Measurements from ENCODE around the gene SLC22A17. TPM values are rescaled to one million over a fixed set of nuclear protein-coding genes. Genes with fewer than 3 reads are reported as not detected.
"Not testable (repeated sequence)": the region's sequence is repeated elsewhere in the genome, so short reads cannot be mapped to it uniquely, and the experiment has no call there.

SLC22A17 gene
- polyA plus RNA-seq, 1 donor from 2014 or later: 182 TPM

DNA sequence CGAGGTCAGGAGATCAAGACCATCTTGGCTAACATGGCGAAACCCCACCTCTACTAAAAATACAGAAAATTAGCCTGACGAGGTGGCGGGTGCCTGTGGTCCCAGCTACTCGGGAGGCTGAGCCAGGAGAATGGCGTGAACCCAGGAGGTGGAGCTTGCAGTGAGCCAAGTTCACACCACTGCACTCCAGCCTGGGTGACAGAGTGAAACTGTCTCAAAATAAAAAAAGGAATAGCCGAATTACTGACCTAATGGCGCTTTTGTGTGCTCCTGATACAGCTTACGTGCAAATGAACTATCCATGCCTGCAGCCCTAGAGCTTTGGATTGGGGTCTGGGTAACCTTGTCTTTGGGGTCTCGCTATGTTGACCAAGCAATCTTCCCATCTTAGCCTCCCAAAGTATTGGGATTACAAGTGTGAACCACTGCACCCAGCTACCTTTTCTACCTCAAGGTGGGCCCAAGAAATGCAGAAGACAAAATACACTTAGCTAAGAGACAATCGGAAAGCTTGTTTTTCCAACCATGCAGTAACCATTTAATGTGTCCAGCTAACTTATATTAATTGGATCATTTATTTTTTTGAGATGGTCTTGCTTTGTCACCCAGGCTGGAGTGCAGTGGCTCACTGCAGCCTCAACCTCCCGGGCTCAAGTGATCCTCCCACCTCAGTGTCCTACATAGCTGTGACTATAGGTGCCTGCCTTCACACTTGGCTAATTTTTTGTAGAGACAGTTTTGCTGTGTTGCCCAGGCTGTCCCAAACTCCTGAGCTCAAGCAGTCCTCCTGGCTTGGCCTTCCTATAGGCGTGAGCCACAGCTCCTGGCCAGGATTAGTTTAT lies 26.0 kb downstream of the SLC22A17 start:
- no peak overlapping the region for H3K4me2 ChIP-seq (ENCODE audit: low read length)
- H3K36me3 ChIP-seq (ENCODE audit: insufficient read depth, low read length): no peaks in the 10 kb centered on the region
- H3K4me3 ChIP-seq (ENCODE audit: low read length): no peak overlapping the region
- no peaks in the 10 kb centered on the region for H3K9me3 ChIP-seq (ENCODE audit: low read length)
- no peaks in the 10 kb centered on the region for H3F3A ChIP-seq (ENCODE audit: insufficient read depth, low read length, poor library complexity, severe bottlenecking)
- no peak overlapping the region for H2AFZ ChIP-seq (ENCODE audit: low read depth, low read length)
- TF ChIP-seq EP300 (conservative IDR thresholded peaks at IDR 0.05; ENCODE audit: poor library complexity, severe bottlenecking) (no peak), TAF1 (IDR thresholded peaks at IDR 0.05; ENCODE audit: low read depth) (no peak), RAD21 (conservative IDR thresholded peaks at IDR 0.05) (no peak), REST (IDR thresholded peaks at IDR 0.05; ENCODE audit: borderline replicate concordance) (no peak), SMC3 (conservative IDR thresholded peaks at IDR 0.05; ENCODE audit: poor library complexity) (no peak), MXI1 (conservative IDR thresholded peaks at IDR 0.05; ENCODE audit: poor library complexity, severe bottlenecking) (no peak), POLR2AphosphoS5 (IDR thresholded peaks at IDR 0.05) (no peak), EZH2 (IDR thresholded peaks at IDR 0.05; ENCODE audit: borderline replicate concordance, insufficient read depth, low read length, poor library complexity, severe bottlenecking) (no peak)
- TF ChIP-seq, protein P1, sequence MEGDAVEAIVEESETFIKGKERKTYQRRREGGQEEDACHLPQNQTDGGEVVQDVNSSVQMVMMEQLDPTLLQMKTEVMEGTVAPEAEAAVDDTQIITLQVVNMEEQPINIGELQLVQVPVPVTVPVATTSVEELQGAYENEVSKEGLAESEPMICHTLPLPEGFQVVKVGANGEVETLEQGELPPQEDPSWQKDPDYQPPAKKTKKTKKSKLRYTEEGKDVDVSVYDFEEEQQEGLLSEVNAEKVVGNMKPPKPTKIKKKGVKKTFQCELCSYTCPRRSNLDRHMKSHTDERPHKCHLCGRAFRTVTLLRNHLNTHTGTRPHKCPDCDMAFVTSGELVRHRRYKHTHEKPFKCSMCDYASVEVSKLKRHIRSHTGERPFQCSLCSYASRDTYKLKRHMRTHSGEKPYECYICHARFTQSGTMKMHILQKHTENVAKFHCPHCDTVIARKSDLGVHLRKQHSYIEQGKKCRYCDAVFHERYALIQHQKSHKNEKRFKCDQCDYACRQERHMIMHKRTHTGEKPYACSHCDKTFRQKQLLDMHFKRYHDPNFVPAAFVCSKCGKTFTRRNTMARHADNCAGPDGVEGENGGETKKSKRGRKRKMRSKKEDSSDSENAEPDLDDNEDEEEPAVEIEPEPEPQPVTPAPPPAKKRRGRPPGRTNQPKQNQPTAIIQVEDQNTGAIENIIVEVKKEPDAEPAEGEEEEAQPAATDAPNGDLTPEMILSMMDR (IDR thresholded peaks at IDR 0.05; ENCODE audit: poor library complexity, severe bottlenecking): no peak
- H3K9me2 ChIP-seq (ENCODE audit: insufficient read depth, low read length): no peaks in the 10 kb centered on the region
- H3K27me3 ChIP-seq (ENCODE audit: insufficient read depth, low read depth, low read length): no peaks in the 10 kb centered on the region
- H3K79me2 ChIP-seq (replicated peaks; ENCODE audit: insufficient read depth, low read length): peaks cover 23% of the 10 kb centered on the region
- H3K9ac ChIP-seq (ENCODE audit: low read length): no peak overlapping the region
- H4K20me1 ChIP-seq (ENCODE audit: insufficient read depth): no peaks in the 10 kb centered on the region
- no peak overlapping the region for H3K27ac ChIP-seq (ENCODE audit: low read length)

DNA sequence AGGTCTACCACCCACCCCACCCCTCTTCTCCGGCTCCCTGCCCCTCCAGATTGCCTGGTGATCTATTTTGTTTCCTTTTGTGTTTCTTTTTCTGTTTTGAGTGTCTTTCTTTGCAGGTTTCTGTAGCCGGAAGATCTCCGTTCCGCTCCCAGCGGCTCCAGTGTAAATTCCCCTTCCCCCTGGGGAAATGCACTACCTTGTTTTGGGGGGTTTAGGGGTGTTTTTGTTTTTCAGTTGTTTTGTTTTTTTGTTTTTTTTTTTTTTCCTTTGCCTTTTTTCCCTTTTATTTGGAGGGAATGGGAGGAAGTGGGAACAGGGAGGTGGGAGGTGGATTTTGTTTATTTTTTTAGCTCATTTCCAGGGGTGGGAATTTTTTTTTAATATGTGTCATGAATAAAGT lies 26.9 kb downstream of the SLC22A17 start:
- not testable (repeated sequence) for H4K20me1 ChIP-seq (ENCODE audit: insufficient read depth)

More for the DNA sequence above, 26.9 kb downstream of the SLC22A17 start:
- H3K36me3 ChIP-seq (ENCODE audit: insufficient read depth, low read length); H3K9me2 ChIP-seq (ENCODE audit: insufficient read depth, low read length); H3K27me3 ChIP-seq (ENCODE audit: insufficient read depth, low read depth, low read length); H2AFZ ChIP-seq (ENCODE audit: low read depth, low read length); H3K4me3 ChIP-seq (ENCODE audit: low read length); H3F3A ChIP-seq (ENCODE audit: insufficient read depth, low read length, poor library complexity, severe bottlenecking); H3K9ac ChIP-seq (ENCODE audit: low read length); H3K27ac ChIP-seq (ENCODE audit: low read length); H3K4me2 ChIP-seq (ENCODE audit: low read length); H3K9me3 ChIP-seq (ENCODE audit: low read length): not testable (repeated sequence)
- peaks cover 23% of the 10 kb centered on the region for H3K79me2 ChIP-seq (replicated peaks; ENCODE audit: insufficient read depth, low read length)
